ENCODE data around the gene AXIN1.

The AXIN1 gene

GRCh38 chr16:297832-298231 is 54.7 kb downstream of the AXIN1 start:
- no peak for DNase-seq

GRCh38 chr16:296806-297510 is 55.6 kb downstream of the AXIN1 start:
- no peak for DNase-seq

- DNase-seq, result no peak
These were observed 56.2 kb downstream of the AXIN1 start for GRCh38 chr16:296276-296675.

- no peak for DNase-seq
These were observed 59.3 kb downstream of the AXIN1 start for GRCh38 chr16:293043-293775.

GRCh38 chr16:291539-291938 is 61.0 kb downstream of the AXIN1 start:
- DNase-seq, result no peak

- DNase-seq, result no peak
These were observed 61.7 kb downstream of the AXIN1 start for GRCh38 chr16:290681-291405.

- no peak for DNase-seq
These were observed 62.4 kb downstream of the AXIN1 start for GRCh38 chr16:290015-290680.

GRCh38 chr16:289395-289997 is 63.0 kb downstream of the AXIN1 start:
- no peak for DNase-seq

- DNase-seq, result no peak
These were observed 64.3 kb downstream of the AXIN1 start for GRCh38 chr16:287981-288920.

- DNase-seq, result no peak
These were observed 65.2 kb downstream of the AXIN1 start for GRCh38 chr16:287298-287811.

GRCh38 chr16:286491-287297 is 65.8 kb downstream of the AXIN1 start:
- no peak for DNase-seq

GRCh38 chr16:285146-286055 is 67.1 kb downstream of the AXIN1 start:
- no peak for DNase-seq

- DNase-seq, result no peak
These were observed 68.1 kb downstream of the AXIN1 start for GRCh38 chr16:284204-285120.

- DNase-seq, result no peak
These were observed 69.3 kb downstream of the AXIN1 start, which contains the start of gene PDIA2 for GRCh38 chr16:283033-283805. TSS of gene PDIA2 (plus strand) at chr16:283164. CDS start at chr16:283170, 6 bp downstream.

- DNase-seq, result no peak
These were observed 70.0 kb downstream of the AXIN1 start for GRCh38 chr16:282491-282890.

- no peak for DNase-seq
These were observed 70.8 kb downstream of the AXIN1 start for GRCh38 chr16:281660-282255.
